Retinal pigment epithelial cell (primary cell): ENCODE data around the gene ADAMTS19.

Experiments used
- DNase-seq: peaks from one replicate; pipeline ENCODE4 v3.0.0-alpha.2; 2010; ENCODE audit warnings: low read depth
- H3K4me3 ChIP-seq: 2 replicates; pipeline ENCODE4 v1.5.1; 2011; ENCODE audit warnings: mild to moderate bottlenecking, low read length, control low read depth, moderate library complexity
- TF ChIP-seq, protein P1 (sequence below): conservative IDR thresholded peaks from 2 replicates; pipeline ENCODE4 v1.5.1; 2011; ENCODE audit warnings: low read depth, low read length, control low read depth, inconsistent platforms

ADAMTS19 gene, protein sequence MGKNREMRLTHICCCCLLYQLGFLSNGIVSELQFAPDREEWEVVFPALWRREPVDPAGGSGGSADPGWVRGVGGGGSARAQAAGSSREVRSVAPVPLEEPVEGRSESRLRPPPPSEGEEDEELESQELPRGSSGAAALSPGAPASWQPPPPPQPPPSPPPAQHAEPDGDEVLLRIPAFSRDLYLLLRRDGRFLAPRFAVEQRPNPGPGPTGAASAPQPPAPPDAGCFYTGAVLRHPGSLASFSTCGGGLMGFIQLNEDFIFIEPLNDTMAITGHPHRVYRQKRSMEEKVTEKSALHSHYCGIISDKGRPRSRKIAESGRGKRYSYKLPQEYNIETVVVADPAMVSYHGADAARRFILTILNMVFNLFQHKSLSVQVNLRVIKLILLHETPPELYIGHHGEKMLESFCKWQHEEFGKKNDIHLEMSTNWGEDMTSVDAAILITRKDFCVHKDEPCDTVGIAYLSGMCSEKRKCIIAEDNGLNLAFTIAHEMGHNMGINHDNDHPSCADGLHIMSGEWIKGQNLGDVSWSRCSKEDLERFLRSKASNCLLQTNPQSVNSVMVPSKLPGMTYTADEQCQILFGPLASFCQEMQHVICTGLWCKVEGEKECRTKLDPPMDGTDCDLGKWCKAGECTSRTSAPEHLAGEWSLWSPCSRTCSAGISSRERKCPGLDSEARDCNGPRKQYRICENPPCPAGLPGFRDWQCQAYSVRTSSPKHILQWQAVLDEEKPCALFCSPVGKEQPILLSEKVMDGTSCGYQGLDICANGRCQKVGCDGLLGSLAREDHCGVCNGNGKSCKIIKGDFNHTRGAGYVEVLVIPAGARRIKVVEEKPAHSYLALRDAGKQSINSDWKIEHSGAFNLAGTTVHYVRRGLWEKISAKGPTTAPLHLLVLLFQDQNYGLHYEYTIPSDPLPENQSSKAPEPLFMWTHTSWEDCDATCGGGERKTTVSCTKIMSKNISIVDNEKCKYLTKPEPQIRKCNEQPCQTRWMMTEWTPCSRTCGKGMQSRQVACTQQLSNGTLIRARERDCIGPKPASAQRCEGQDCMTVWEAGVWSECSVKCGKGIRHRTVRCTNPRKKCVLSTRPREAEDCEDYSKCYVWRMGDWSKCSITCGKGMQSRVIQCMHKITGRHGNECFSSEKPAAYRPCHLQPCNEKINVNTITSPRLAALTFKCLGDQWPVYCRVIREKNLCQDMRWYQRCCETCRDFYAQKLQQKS

DNA sequence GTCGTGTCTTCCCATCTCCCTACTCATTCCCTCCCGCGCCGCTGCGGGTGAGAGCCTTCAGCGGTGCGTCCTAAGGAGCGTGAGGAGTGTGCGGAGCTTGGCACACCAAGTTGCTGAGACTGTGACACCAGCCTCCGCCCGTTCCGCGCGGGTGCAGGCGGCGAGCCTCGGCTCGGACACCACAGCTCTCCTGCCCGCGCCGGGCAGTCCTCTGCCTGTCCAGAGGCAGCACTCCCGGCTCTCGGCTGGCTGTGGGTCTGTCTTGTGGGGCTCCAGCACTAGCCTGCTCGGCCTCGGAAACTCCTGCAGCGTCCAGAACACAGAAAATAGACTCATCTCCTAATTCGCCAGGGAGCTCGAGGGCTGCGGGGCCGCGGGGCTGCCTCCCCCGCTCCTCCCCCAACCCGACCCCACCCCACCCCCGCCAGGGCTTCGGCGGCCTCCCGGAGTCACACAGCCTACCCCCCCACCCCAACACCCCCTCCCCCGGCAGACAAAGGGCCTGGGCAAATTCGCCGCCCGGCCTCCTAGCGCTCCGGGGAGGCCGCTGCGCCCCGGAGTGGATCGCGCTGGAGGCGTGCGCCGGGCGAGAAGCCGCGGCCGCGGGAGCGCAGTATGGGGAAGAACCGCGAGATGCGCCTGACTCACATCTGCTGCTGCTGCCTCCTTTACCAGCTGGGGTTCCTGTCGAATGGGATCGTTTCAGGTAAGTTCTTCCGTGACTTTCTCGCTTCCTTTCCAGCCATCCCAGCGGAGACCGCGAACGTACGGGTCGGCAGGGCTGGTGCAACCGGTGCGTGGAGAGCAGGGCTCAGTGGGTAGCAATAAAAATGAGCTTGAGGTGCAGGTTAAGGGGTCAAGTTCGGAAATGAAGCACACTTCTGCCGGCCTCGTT, at the start of gene ADAMTS19:
Gene ADAMTS19, plus strand, starts transcription at position 522 of the 895 bp plus-strand sequence. Its CDS starts 94 bp downstream, at position 616.
- no peak for DNase-seq
- peak within 1 kb of the TSS; percentile 70 for H3K4me3 ChIP-seq
- TF ChIP-seq, protein P1, sequence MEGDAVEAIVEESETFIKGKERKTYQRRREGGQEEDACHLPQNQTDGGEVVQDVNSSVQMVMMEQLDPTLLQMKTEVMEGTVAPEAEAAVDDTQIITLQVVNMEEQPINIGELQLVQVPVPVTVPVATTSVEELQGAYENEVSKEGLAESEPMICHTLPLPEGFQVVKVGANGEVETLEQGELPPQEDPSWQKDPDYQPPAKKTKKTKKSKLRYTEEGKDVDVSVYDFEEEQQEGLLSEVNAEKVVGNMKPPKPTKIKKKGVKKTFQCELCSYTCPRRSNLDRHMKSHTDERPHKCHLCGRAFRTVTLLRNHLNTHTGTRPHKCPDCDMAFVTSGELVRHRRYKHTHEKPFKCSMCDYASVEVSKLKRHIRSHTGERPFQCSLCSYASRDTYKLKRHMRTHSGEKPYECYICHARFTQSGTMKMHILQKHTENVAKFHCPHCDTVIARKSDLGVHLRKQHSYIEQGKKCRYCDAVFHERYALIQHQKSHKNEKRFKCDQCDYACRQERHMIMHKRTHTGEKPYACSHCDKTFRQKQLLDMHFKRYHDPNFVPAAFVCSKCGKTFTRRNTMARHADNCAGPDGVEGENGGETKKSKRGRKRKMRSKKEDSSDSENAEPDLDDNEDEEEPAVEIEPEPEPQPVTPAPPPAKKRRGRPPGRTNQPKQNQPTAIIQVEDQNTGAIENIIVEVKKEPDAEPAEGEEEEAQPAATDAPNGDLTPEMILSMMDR, result no peak

DNA sequence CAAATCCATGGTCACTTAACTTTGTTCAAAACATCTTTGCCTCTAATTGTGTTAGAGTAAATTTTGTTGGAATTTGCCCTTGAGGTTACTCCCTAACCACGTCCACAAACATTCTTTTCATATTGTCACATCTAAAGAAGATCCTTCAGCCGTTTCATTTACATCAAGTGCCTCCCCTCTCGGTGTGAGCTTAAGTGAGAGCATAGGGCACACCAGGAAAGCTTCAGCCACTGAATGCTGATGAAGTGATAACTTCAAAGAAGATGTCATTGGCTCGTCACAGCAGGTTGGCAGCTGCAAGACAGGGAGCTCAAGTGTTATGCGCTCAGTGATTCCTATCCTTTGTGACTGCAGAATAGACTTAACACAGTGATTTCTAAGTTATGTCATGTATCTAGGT, 49.6 kb upstream of the ADAMTS19 start:
- TF ChIP-seq, protein P1, result no peak
- no peak overlapping the region for H3K4me3 ChIP-seq
- DNase-seq, result no peak

DNA sequence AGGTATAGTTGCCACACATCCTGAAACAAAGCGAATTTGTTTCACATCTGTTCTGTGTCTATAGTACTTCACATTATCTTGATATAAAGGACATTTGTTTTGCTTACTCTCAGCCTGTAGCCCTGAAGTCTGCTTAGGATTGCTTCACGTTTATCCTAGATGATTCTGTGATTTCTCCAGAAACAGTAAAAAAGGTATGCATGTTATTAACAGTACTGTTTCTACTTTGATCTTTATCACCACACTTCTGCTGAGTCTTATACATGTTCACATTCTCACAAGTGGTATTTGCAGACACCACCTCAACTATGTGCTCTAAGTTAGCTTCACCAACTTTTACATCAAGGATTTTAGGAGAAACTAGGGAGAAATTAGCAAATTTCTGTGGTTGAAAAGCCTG, 47.4 kb upstream of the ADAMTS19 start:
- no peak overlapping the region for H3K4me3 ChIP-seq
- DNase-seq, result no peak
- TF ChIP-seq, protein P1, result no peak

DNA sequence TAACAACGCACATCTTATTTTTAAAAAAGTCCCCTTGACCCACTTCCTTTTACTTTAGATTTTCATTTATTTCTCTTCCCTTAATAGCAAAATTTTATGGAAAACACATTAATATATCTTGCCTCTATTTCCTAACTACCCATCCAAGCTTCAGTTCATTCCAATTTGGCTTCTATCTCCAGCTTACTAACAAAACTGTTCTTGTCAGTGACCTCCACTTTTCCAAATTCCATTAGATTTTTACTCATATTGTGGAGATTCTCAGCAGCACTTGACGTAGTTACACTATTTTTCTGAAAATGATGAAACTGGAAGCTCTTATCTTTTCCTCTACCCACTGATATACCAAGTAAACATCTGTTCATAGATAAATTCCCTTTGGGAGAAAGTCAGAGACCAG, 46.5 kb upstream of the ADAMTS19 start:
- DNase-seq, result no peak
- H3K4me3 ChIP-seq, result no peak overlapping the region
- TF ChIP-seq, protein P1, result no peak

DNA sequence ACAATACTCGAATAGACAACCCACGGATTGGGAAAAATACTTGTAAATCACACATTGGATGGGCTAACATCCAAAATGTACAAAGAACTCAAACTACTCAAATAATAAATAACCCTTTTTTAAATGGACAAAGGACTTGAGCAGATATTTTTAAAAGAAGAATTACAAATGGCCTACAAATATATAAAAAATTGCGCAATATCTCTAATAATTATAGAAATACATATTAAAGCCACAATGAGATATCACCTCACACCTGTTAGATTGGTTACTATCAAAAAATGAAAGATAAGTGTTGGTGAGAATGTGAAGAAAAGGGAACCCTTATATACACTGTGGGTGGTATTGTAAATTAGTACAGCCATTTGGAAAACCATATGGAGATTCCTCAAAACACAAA, 40.8 kb upstream of the ADAMTS19 start:
- H3K4me3 ChIP-seq, result no peak overlapping the region
- DNase-seq, result no peak
- TF ChIP-seq, protein P1, result no peak

DNA sequence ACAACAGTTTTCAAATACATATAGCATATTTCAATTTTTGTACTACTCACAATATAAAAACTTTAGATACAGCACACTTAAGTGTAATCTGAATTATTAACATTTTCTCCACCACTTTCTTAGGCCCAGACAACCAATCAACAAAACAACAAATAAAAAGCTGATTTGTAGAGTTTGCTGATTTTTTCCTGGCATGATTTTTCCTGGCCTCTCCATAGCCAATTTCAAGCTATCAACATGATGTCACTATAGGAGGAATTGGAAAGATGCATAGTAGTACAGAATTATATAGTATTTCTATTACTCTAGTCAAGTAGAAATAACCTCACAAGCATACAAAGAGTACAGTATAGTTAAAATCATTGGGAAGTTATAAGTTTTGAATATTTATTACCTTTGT, 35.1 kb upstream of the ADAMTS19 start:
- TF ChIP-seq, protein P1, result no peak
- no peak overlapping the region for H3K4me3 ChIP-seq

More for the DNA sequence above, 35.1 kb upstream of the ADAMTS19 start:
- DNase-seq, result no peak
